CD14-positive monocyte (primary cell): ENCODE results near the gene GAREM1. TPM values are rescaled to one million over a fixed set of nuclear protein-coding genes. Genes with fewer than 3 reads are reported as not detected.

Source experiments
- DNase-seq, 3 donors: peaks; one replicate each; pipeline ENCODE4 v3.0.0-alpha.2; 2011 to 2022
- H2AFZ ChIP-seq: 2 replicates; pipeline ENCODE4 v1.6.0; 2012; ENCODE audit warnings: mild to moderate bottlenecking, low read depth, low read length, inconsistent platforms; ENCODE audit not compliant: insufficient read depth, poor library complexity, severe bottlenecking
- H3K27ac ChIP-seq, 2 donors: 1 replicate in 1 of 2; 2 replicates in 1 of 2; pipeline ENCODE4 v1.5.1; 2012 to 2013; ENCODE audit warnings: low read length in 2 of 2, control low read depth in 1 of 2, inconsistent platforms in 1 of 2, low read depth in 1 of 2, mild to moderate bottlenecking in 1 of 2
- H3K27me3 ChIP-seq, 2 donors: one replicate each; pipeline versions ENCODE4 v1.6.0 to v1.6.1; 2011 to 2013; ENCODE audit warnings: low read length in 2 of 2; ENCODE audit not compliant: control insufficient read depth in 2 of 2, insufficient read depth in 2 of 2
- H3K36me3 ChIP-seq, 2 donors: replicated peaks in 1 of 2; 1 replicate in 1 of 2; 2 replicates in 1 of 2; pipeline versions ENCODE4 v1.5.1 to v1.6.1; 2012 to 2013; ENCODE audit warnings: low read length in 2 of 2, control low read depth in 1 of 2, inconsistent platforms in 1 of 2, mild to moderate bottlenecking in 1 of 2; ENCODE audit not compliant: insufficient read depth in 2 of 2, control insufficient read depth in 1 of 2
- H3K4me1 ChIP-seq, 2 donors: 1 replicate in 1 of 2; 2 replicates in 1 of 2; pipeline versions ENCODE4 v1.5.1 to v1.6.1; 2012 to 2013; ENCODE audit warnings: low read length in 2 of 2, control low read depth in 1 of 2, inconsistent platforms in 1 of 2, mild to moderate bottlenecking in 1 of 2, moderate library complexity in 1 of 2; ENCODE audit not compliant: insufficient read depth in 2 of 2, control insufficient read depth in 1 of 2
- H3K4me2 ChIP-seq: replicated peaks from 2 replicates; pipeline ENCODE3; 2012; ENCODE audit warnings: low read length, moderate library complexity, mild to moderate bottlenecking; ENCODE audit not compliant: poor library complexity, severe bottlenecking; ENCODE audit errors: extremely low read depth
- H3K4me3 ChIP-seq, 3 experiments: fragments of 200-600 bp in 1 of 3; sonication (generic) in 1 of 3; replicated peaks in 1 of 3; 1 replicate in 2 of 3; 2 replicates in 1 of 3; pipeline ENCODE4 v1.5.1; 2011 to 2013; ENCODE audit warnings: low read length in 3 of 3, mild to moderate bottlenecking in 3 of 3, control low read depth in 2 of 3, low read depth in 2 of 3, inconsistent platforms in 1 of 3, moderate library complexity in 1 of 3
- H3K79me2 ChIP-seq: 2 replicates; pipeline ENCODE4 v1.6.0; 2012; ENCODE audit warnings: mild to moderate bottlenecking, control low read depth, inconsistent platforms, low read length, moderate library complexity; ENCODE audit not compliant: insufficient read depth
- H3K9ac ChIP-seq: 2 replicates; pipeline ENCODE4 v1.6.0; 2017; ENCODE audit warnings: low read length, mild to moderate bottlenecking; ENCODE audit not compliant: insufficient read depth, poor library complexity, severe bottlenecking
- H3K9me3 ChIP-seq, 2 donors: replicated peaks in 1 of 2; 1 replicate in 1 of 2; 2 replicates in 1 of 2; pipeline versions ENCODE4 v1.5.1 to v1.6.1; 2012 to 2013; ENCODE audit warnings: low read length in 2 of 2, control low read depth in 1 of 2; ENCODE audit not compliant: control insufficient read depth in 1 of 2, insufficient read depth in 1 of 2
- H4K20me1 ChIP-seq: 2 replicates; pipeline ENCODE4 v1.6.0; 2012; ENCODE audit warnings: mild to moderate bottlenecking, low read length, control low read depth, moderate library complexity; ENCODE audit not compliant: insufficient read depth
- H3K27ac Mint-ChIP-seq, 7 donors: one replicate each; pipeline ENCODE4 v1.8.0; 2020; ENCODE audit warnings: mild to moderate bottlenecking in 7 of 7, mixed read lengths in 7 of 7, moderate library complexity in 6 of 7, inconsistent platforms in 2 of 7
- H3K27me3 Mint-ChIP-seq, 3 donors: one replicate each; pipeline ENCODE4 v1.8.0; 2021 to 2022; ENCODE audit warnings: low read depth in 3 of 3, mild to moderate bottlenecking in 3 of 3, mixed read lengths in 3 of 3, moderate library complexity in 3 of 3, inconsistent platforms in 1 of 3
- H3K36me3 Mint-ChIP-seq, 2 donors: one replicate each; pipeline ENCODE4 v1.8.0; 2020; ENCODE audit warnings: mixed read lengths in 2 of 2, inconsistent platforms in 1 of 2, mild to moderate bottlenecking in 1 of 2
- H3K4me1 Mint-ChIP-seq: one replicate; pipeline ENCODE4 v1.8.0; 2020; ENCODE audit warnings: mild to moderate bottlenecking, mixed read lengths
- H3K4me3 Mint-ChIP-seq, 2 donors: one replicate each; pipeline ENCODE4 v1.8.0; 2020; ENCODE audit warnings: mild to moderate bottlenecking in 2 of 2, mixed read lengths in 2 of 2, moderate library complexity in 1 of 2
- H3K9me3 Mint-ChIP-seq, 7 donors: one replicate each; pipeline ENCODE4 v1.8.0; 2020 to 2022; ENCODE audit warnings: mixed read lengths in 7 of 7, mild to moderate bottlenecking in 6 of 7, moderate library complexity in 6 of 7, inconsistent platforms in 2 of 7
- CTCF ChIP-seq: fragments of 200-600 bp; IDR thresholded peaks from one replicate; pipeline ENCODE4 v1.8.0; 2022; ENCODE audit warnings: antibody characterized with exemption, mild to moderate bottlenecking
- WGBS: methylation state at CpG from one replicate; pipeline ENCODE4 v1.1.5; 2013; ENCODE audit warnings: missing lambda C conversion rate; ENCODE audit not compliant: insufficient coverage; 5-methylcytosine and 5-hydroxymethylcytosine counted together
- intact Hi-C, 2 donors: fragments of 100-400 bp; cut with micrococcal nuclease; formaldehyde crosslinking; loops; one replicate each; pipeline versions ENCODE4 v1.15.0 to v1.15.1; 2023
- polyA plus RNA-seq, 3 donors: library from polyadenylated mRNA; depleted of rRNA in 1 of 3; unstranded in 2 of 3; stranded (reverse) in 1 of 3; fragments of 300-500 nt in 2 of 3; fragments of >200 nt in 1 of 3; fragmentation: Illumina TruSeq in 2 of 3; gene quantifications; 1 replicate in 2 of 3; 2 replicates in 1 of 3; pipeline ENCODE4 v1.2.3, GENCODE V29; 2012 to 2021

GAREM1 gene
- polyA plus RNA-seq, 3 donors, result 0.24 TPM; not detected in 2

- H3K4me1 ChIP-seq, result no peaks in the 10 kb centered on the region
- no peak overlapping the region for H3K4me3 Mint-ChIP-seq
- no peak for TF ChIP-seq CTCF
- peaks cover 2 to 17% (median 7%) of the 10 kb centered on the region in 3 donors for H3K27me3 Mint-ChIP-seq
- H3K4me3 ChIP-seq, result no peak overlapping the region
- H3K9me3 ChIP-seq, result no peaks in the 10 kb centered on the region
- H3K4me2 ChIP-seq, result no peak overlapping the region
- no peaks in the 10 kb centered on the region for H3K36me3 Mint-ChIP-seq
- peaks cover 3 to 9% of the 10 kb centered on the region in 2 donors for H3K27me3 ChIP-seq
- no peak overlapping the region for H3K27ac ChIP-seq
- H3K79me2 ChIP-seq, result no peaks in the 10 kb centered on the region
- intact Hi-C loops, result no loop called here
- no peaks in the 10 kb centered on the region for H4K20me1 ChIP-seq
- H3K9ac ChIP-seq, result no peak overlapping the region
- no CpG with 5 or more reads among the region's 2 CpGs for WGBS
- H2AFZ ChIP-seq, result no peak overlapping the region
- H3K9me3 Mint-ChIP-seq, result peaks cover 0 to 1% (median 0%) of the 10 kb centered on the region in 7 donors
- H3K4me1 Mint-ChIP-seq, result no peaks in the 10 kb centered on the region
- no peaks in the 10 kb centered on the region for H3K36me3 ChIP-seq
- H3K27ac Mint-ChIP-seq, result no peak overlapping the region
- DNase-seq, result no peak
Observed at GRCh38 chr18:32461709-32462272, 8.9 kb downstream of the GAREM1 start.

GRCh38 chr18:32460171-32460731 lies 10.4 kb downstream of the GAREM1 start:
- Histone ChIP-seq H3K9me3 (no peaks in the 10 kb centered on the region), H3K4me3 (no peak overlapping the region), H3K4me1 (no peaks in the 10 kb centered on the region), H3K36me3 (no peaks in the 10 kb centered on the region), H3K79me2 (no peaks in the 10 kb centered on the region), H2AFZ (no peak overlapping the region), H4K20me1 (no peaks in the 10 kb centered on the region), H3K9ac (no peak overlapping the region), H3K4me2 (no peak overlapping the region), H3K27me3 (peaks cover 0 to 5% of the 10 kb centered on the region in 2 donors), H3K27ac (no peak overlapping the region)
- intact Hi-C loops, result no loop called here
- H3K4me3 Mint-ChIP-seq, result no peak overlapping the region
- H3K27ac Mint-ChIP-seq, result no peak overlapping the region
- DNase-seq, result no peak
- no peaks in the 10 kb centered on the region for H3K4me1 Mint-ChIP-seq
- TF ChIP-seq CTCF, result no peak
- no peaks in the 10 kb centered on the region for H3K36me3 Mint-ChIP-seq
- H3K27me3 Mint-ChIP-seq, result peaks cover 2 to 17% (median 7%) of the 10 kb centered on the region in 3 donors
- 100% methylated on average over 2 of the region's 4 CpGs for WGBS
- H3K9me3 Mint-ChIP-seq, result peaks cover 0 to 1% (median 0%) of the 10 kb centered on the region in 7 donors
